Lung (tissue), 16 donors: ENCODE data around the gene DEFB123. TPM values are rescaled to one million over a fixed set of nuclear protein-coding genes. Genes with fewer than 3 reads are reported as not detected.

ENCODE experiments used
- ATAC-seq: fragments of 200-7000 bp; cut with Tn5 transposase; one replicate; pipeline ENCODE4 v1.9.1; 2020; ENCODE audit warnings: moderate number of reproducible peaks; ENCODE audit not compliant: insufficient read depth, low FRiP score
- DNase-seq, 3 donors: peaks; one replicate each; pipeline ENCODE4 v3.0.0-alpha.2; 2013 to 2017
- H3K27ac ChIP-seq, 2 donors: one replicate each; pipeline ENCODE4 v1.5.1; 2013; ENCODE audit warnings: mild to moderate bottlenecking in 2 of 2, moderate library complexity in 2 of 2, control low read depth in 1 of 2, inconsistent platforms in 1 of 2, low read depth in 1 of 2, low read length in 1 of 2
- H3K27me3 ChIP-seq, 3 donors: one replicate each; pipeline ENCODE4 v1.5.1; 2013; ENCODE audit warnings: low read length in 2 of 3; ENCODE audit not compliant: control insufficient read depth in 3 of 3, insufficient read depth in 3 of 3
- H3K36me3 ChIP-seq, 4 donors: one replicate each; pipeline ENCODE4 v1.5.1; 2013; ENCODE audit warnings: low read length in 4 of 4, mild to moderate bottlenecking in 1 of 4, moderate library complexity in 1 of 4; ENCODE audit not compliant: control insufficient read depth in 4 of 4, insufficient read depth in 4 of 4
- H3K4me1 ChIP-seq, 5 donors: one replicate each; pipeline ENCODE4 v1.5.1; 2013; ENCODE audit warnings: low read length in 5 of 5, mild to moderate bottlenecking in 2 of 5, moderate library complexity in 1 of 5; ENCODE audit not compliant: control insufficient read depth in 5 of 5, insufficient read depth in 5 of 5
- H3K4me3 ChIP-seq: one replicate; pipeline ENCODE4 v1.5.1; 2013; ENCODE audit warnings: mild to moderate bottlenecking, control low read depth, moderate library complexity
- H3K9ac ChIP-seq, 2 donors: one replicate each; pipeline ENCODE4 v1.5.1; 2013; ENCODE audit warnings: low read length in 2 of 2, control low read depth in 1 of 2; ENCODE audit not compliant: insufficient read depth in 1 of 2
- H3K9me3 ChIP-seq, 4 donors: one replicate each; pipeline ENCODE4 v1.5.1; 2013; ENCODE audit warnings: low read length in 3 of 4, mild to moderate bottlenecking in 1 of 4, moderate library complexity in 1 of 4; ENCODE audit not compliant: control insufficient read depth in 4 of 4, insufficient read depth in 3 of 4
- WGBS, 2 donors: extraction: QIAGEN DNeasy Blood & Tissue Kit; methylation state at CpG; one replicate each; pipeline ENCODE4 v1.1.7; 2013; 5-methylcytosine and 5-hydroxymethylcytosine counted together
- long read RNA-seq, 5 donors: transcript quantifications; one replicate each; lab custom pipeline, GENCODE V29; 2026
- polyA plus RNA-seq, 2 donors: library from polyadenylated mRNA; stranded (reverse); fragments of 200-250 nt; gene quantifications; one replicate each; pipeline ENCODE4 v1.2.1, GENCODE V29; 2013
- total RNA-seq, 2 donors: library from RNA; depleted of rRNA in 1 of 2; stranded (reverse); fragments of >200 nt in 1 of 2; gene quantifications; one replicate each; pipeline ENCODE4 v1.2.1, GENCODE V29; 2014 to 2021
- TF ChIP-seq, protein P1 (sequence below): IDR thresholded peaks from 2 replicates; pipeline ENCODE4 v1.5.1; 2012; ENCODE audit warnings: mild to moderate bottlenecking; ENCODE audit errors: control extremely low read depth, extremely low read depth
- donor health status: control.
- donor health status: control.
- donor health status: Bipolar disorder and iron deficiency.
- donor health status: healthy.
- donor health status: DM: yes; HTN: yes; CAD: no.

The DEFB123 gene, protein sequence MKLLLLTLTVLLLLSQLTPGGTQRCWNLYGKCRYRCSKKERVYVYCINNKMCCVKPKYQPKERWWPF
- not detected for total RNA-seq
- polyA plus RNA-seq, result not detected
- long read RNA-seq, donor 1, result 0 reads
- long read RNA-seq, donor 2, result 0 reads
- long read RNA-seq, donor 3, result 0 reads
- long read RNA-seq, donor 4, result 0 reads
- long read RNA-seq, donor 5, result 0 reads

DNA sequence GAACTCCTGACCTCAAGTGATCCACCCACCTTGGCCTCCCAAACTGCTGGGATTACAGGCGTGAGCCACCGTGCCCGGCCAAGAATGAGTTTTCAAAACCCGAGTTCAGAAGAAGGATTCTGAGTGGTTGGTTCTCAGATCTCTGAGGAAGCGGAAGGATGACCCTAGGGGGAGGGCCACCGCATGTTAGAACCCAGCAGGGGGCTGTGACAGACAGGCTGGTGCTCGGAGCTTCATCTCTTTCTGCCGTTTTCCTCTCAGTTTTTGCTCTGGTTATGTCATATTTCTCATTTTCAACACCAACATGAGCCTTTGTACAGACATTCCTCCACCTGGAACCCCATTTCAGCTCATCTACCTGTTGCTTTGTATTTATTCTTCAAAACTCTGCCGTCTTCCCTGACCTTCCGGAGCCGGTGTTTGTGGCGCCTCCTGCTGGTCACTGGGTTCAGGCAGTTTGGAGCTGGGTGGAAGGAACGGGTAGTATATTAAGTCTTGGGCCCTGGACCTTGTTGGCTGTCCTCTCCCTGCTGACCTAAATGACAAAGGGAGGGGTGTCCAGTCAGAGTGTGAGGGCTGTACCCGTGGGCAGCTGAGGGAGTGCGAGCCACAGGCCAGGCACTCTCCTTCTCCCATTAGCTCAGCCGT is at the start of gene DEFB123:
DEFB123 (plus strand) TSS at position 621 of the 648 bp plus-strand sequence. CDS start 67 bp downstream, outside the sequence.
- no peak within 1 kb of the TSS for H3K9ac ChIP-seq
- no peak within 1 kb of the TSS for H3K4me3 ChIP-seq
- H3K9me3 ChIP-seq, result peaks cover 0 to 3% (median 0%) of the 10 kb centered on the region in 4 donors
- ATAC-seq (no peak), DNase-seq (no peak)
- TF ChIP-seq, protein P1, sequence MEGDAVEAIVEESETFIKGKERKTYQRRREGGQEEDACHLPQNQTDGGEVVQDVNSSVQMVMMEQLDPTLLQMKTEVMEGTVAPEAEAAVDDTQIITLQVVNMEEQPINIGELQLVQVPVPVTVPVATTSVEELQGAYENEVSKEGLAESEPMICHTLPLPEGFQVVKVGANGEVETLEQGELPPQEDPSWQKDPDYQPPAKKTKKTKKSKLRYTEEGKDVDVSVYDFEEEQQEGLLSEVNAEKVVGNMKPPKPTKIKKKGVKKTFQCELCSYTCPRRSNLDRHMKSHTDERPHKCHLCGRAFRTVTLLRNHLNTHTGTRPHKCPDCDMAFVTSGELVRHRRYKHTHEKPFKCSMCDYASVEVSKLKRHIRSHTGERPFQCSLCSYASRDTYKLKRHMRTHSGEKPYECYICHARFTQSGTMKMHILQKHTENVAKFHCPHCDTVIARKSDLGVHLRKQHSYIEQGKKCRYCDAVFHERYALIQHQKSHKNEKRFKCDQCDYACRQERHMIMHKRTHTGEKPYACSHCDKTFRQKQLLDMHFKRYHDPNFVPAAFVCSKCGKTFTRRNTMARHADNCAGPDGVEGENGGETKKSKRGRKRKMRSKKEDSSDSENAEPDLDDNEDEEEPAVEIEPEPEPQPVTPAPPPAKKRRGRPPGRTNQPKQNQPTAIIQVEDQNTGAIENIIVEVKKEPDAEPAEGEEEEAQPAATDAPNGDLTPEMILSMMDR, result no peak
- no peaks in the 10 kb centered on the region for H3K36me3 ChIP-seq
- 79 to 82% methylated on average over 16 of the region's 16 CpGs for WGBS, 2 donors
- H3K27me3 ChIP-seq, result no peaks in the 10 kb centered on the region
- H3K4me1 ChIP-seq, result no peaks in the 10 kb centered on the region
- no peak within 1 kb of the TSS for H3K27ac ChIP-seq

DNA sequence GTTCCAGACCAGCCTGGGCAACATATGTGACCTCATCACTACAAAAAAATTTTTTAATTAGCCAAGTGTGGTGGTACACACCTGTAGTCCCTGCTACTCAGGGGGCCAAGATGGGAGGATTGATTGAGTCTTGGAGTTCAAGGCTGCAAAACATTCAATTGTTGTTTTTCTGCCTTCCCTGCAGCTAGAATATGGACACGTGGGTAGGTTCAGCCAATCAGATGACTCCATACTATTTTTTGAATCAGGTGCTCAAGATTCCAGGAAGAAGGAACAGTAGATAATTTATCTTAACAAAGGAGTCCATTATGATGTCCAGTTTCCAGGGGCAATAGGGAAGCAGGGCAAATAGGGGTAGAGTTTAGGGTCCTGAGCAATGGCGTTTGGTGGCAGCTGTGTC is 47.6 kb upstream of the DEFB123 start:
- no peaks in the 10 kb centered on the region for H3K27me3 ChIP-seq
- TF ChIP-seq, protein P1, result no peak
- H3K36me3 ChIP-seq, result no peaks in the 10 kb centered on the region
- WGBS, 2 donors, result 66 to 67% methylated on average over 2 of the region's 2 CpGs
- H3K4me3 ChIP-seq, result no peak overlapping the region
- no peak overlapping the region for H3K27ac ChIP-seq
- no peaks in the 10 kb centered on the region for H3K4me1 ChIP-seq
- H3K9ac ChIP-seq, result no peak overlapping the region
- ATAC-seq, result no peak
- no peak for DNase-seq
- H3K9me3 ChIP-seq, result peaks cover 0 to 4% (median under 1%) of the 10 kb centered on the region in 4 donors

DNA sequence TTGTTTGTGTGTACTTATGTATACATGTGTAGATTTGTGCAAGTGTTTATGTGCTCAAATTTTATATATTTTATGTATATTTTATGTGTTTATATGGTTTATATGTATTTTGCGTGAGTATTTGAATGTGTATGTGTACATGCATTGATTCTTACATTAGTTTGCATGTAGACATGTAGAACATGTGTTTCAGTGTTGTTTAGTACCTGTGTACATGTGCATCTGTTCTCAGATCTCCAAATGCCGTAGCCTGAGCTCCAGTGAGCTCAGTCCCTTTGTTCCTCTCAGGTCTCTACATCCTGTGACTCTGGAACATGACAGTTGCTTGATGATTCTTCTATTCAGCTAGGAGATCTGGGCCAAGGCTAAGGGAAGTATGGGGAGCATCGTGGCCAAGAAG is 45.5 kb upstream of the DEFB123 start:
- Histone ChIP-seq H3K36me3 (no peaks in the 10 kb centered on the region), H3K9me3 (peaks cover 0 to 11% (median 2%) of the 10 kb centered on the region in 4 donors), H3K9ac (no peak overlapping the region), H3K27me3 (no peaks in the 10 kb centered on the region), H3K4me3 (no peak overlapping the region), H3K27ac (no peak overlapping the region), H3K4me1 (no peaks in the 10 kb centered on the region)
- no peak for ATAC-seq
- no peak for DNase-seq
- TF ChIP-seq, protein P1, result no peak
- WGBS, 2 donors, result 49 to 51% methylated on average over 3 of the region's 3 CpGs
